RPMI8226 (cell line): ENCODE data around the gene GULP1.
"Not testable (repeated sequence)": the region's sequence is repeated elsewhere in the genome, so short reads cannot be mapped to it uniquely, and the experiment has no call there.

Experiments used
- DNase-seq: peaks from one replicate; pipeline ENCODE4 v3.0.0-alpha.2; 2015

Gene GULP1

DNA sequence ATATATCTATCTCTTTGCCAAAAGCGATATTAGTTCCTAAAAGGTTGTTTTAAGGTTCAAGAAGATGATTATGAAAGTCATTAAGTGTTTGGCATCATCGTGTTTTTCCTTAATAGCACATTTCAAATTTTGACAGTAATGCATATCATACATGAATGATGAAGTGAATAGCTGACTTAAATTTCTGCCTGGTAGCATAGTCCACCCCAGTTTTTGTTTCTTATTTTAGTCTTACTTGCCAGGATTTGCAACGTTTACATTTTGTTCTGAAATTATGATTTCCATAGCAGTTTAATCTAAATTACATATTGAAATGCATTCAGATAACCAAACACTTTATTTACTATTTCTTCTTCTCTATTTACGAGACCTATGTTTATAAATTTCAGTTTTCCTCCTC is 201.1 kb downstream of the GULP1 start:
- no peak for DNase-seq

DNA sequence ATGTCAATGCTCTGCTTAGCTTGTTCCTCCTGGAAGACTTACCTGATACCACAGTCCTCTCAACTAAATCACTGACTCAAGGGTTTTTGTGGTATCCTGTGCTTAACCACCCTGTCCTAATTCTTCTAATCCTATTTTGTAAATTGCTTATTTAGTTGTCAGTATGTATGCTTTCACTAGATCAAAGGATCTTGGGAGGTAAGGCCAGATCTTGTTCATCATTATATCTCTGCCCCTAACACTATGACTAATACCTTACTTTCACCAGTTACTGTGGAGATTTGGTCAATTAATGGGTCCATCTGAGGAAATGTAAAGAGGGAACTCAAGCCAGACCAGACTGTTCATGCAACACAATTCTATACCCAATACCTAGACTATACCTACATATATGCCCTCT is 203.2 kb downstream of the GULP1 start:
- DNase-seq, result no peak

DNA sequence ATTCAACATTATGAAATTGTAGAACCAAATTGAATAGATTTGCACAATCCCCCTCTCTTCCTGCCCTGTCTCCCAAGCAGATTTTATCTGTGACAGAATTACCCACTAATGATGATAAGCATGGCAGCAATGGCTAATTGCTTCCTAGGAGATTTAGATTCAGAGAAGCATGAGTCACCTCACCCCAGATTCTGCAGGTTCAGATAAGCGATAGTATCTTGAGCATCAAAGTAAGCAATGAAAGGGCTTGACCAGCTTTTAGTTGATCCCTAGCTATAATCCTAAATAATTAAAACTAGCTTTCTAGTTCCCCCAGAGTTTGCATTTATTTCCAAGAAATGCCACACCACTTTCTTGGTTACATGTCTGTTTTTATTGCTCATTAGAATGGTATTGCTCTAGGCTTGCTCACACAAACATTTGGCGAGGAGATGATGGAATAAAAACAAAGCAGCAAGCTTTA is 204.3 kb downstream of the GULP1 start:
- DNase-seq, result no peak

DNA sequence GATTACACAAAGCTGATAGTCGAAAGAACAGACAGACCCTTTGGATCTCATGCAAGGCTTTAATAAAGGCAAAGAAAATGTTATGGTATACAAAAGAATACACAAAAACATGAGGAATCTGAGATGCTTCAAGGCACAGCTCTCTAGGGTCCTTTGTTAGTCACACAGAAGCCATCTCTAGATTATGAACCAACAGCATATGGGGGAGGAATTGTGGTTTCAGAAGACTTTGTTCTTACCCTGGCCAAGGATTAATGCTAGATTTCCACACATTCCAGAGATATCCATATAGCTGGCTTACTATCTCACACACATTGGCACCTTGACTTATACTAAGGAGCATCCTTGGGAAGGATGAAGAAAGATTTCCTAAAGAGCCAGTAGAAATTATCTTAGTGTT is 206.1 kb downstream of the GULP1 start:
- no peak for DNase-seq

DNA sequence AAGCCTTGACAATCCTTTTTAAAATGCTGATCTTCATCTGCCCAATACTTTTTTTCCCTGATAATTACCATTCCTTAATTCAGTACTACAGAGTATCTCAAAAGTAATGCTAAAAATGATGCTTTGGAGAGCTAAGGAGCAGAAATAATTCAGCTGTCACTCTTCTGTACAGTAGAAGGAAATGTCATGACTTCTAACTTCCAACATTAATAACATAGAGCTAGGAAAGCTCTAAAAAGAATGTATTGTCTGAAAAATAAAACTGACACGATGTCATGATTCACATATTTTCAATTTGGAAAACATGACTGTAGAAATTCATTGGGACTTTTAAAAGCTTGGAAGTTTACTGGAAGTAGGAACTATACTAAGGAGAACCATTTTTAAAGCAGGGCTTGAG is 212.3 kb downstream of the GULP1 start:
- no peak for DNase-seq

DNA sequence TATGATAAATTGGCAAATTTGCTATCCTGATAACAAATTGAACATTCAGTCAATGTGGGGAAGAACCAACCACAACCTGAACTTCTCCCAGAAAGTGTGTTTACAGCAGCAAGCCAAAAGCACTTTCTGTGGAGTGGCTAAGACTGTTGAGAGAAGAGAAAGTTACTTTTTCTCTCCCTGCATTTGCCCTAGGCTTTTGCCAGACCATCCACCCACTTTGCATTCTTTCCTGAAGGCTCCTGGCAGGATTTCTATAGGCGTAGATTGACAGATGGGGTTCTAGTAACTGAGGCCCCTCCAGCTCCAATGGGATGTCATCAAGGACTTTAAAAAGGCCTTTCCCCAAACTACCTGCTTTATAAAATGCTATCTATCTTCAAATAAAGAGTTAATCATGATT is 215.2 kb downstream of the GULP1 start:
- no peak for DNase-seq

DNA sequence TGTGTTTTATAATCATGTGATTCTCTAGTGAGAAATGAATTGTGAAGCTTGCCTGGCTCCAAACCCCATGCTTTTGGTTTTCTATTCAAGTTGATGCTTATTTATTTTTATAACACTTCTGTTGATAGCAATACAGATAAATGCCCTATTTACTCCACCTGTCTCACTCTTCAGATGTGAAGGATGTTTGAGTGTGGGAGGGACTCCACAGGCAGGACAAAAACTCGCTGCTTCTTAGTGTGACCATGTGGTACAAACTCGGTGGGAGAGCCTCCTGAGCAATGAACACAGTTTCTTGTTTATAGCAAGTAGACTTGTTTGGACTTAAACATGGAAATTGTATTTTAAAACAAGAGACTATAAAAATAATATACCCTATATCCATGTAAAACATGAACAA is 219.7 kb downstream of the GULP1 start:
- DNase-seq, result no peak

DNA sequence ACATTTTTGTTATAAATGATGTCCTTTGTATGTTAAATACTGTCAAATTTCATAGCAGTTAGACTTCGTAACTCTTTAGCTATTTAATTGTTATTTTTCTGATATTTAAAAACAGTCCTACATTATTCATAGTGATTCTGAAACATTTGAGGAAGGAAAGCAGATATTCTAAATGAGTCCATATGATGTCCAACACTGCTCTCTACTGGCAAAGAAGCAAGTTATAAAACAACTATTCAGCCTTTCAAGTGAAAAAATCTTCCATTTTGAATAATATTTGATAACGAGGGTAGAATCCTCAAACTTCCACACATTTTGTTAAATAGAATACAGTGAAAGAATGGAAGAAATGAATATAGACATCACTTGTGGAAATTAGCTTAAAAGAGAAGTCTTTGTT is 220.8 kb downstream of the GULP1 start:
- DNase-seq, result peak; percentile 57

DNA sequence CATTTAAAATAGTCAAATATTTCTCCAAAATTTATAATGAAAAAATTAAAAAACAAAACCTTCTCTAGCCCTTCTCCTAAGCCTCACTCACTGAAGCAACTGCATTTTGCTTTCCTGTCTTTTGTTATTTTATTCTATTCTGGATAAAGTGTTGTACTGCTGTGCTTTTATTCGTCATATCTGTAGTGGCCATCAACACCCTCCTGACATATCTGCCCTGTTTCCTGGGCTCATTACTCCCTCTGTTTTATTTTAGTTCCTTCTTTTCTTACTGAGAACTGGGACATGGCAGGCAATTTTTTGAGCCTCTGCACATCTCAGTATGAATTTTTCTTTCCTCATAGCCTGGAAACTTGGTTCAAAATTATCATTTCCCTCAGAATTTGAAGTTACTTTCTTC is 224.2 kb downstream of the GULP1 start:
- no peak for DNase-seq

DNA sequence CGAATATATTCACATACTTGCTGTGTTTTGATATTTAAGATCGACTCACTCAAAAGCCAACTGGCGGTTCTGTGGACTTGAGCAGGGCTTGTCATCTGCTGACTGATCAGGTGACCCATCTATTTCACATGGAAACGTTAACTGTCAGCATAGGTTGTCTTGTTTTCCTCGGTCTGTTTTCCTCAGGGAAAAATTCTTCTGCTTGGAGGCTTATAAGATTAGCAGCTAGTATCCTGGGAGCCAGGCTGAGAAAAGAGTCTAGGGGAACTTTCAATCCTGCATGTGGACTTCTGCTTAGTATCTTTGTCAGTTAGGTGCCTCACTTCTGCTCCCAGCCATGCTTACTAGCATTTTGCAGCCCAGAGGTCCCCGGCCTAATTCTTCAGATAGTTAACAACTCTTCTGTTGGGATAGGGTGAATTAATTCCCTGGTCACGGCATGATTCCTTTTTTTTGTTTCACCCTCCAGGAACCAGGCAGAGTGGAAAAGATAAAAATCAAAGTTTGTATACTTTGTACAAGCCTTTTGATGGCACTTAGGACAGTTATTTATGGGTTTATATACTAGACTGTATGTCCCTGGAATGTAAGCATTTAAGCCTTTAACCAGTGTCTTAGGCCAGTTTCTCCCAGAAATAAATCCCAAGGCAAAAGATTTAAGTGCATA is 226.0 kb downstream of the GULP1 start:
- no peak for DNase-seq

DNA sequence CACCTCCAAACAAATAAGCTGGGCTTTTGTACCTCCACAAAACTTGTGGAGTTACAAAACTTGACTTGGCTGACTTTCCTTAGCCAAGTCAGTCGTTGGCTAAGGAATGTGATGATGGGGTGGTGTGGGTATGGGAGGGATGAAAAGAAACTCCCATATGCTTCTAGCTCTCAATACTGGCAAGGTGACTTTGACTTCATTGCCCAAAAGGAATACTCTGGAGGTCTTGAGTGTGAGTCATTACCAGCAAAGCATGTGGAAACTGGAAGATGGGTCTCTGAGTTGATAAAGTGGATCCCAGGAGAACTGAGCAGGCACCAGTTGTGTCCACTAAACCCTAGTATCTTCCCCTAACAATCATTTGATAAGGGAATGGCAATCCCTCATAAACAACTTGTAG is 226.7 kb downstream of the GULP1 start:
- no peak for DNase-seq

DNA sequence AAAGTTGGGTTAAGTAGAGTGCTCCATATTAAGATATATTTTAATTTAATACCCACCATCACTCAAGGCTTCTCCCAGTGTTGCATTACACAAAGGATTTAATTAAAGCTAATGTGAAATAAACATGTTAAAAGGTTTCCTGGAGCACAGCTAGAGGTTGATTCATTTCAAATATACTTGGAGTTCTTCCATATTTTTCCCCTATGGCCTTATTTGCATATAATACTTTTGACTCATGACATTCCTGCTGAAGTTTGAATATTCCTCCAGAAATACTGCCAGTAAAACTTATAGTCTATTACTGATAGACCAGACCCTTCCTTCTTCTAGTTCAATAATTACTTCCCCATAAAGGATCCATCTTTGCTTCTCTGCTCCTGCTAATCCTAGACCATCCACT is 227.5 kb downstream of the GULP1 start:
- no peak for DNase-seq

DNA sequence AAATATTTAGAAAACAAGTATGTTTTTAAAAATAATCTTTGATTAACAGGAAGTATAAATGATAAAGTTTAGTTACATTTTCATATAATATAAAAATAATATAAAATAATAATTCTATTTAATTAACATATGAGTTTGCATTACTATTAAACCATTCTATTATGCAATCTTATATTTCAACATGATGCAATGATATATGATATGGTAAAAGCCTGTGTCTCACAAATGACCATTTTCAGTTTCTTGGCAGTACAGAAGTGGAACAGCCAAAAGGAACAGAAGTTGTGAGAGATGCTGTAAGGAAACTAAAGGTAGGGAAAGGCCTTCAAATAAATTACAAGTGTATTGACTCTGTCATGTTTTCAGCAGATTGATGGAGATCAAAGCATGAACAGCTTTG is 230.8 kb downstream of the GULP1 start:
- no peak for DNase-seq

DNA sequence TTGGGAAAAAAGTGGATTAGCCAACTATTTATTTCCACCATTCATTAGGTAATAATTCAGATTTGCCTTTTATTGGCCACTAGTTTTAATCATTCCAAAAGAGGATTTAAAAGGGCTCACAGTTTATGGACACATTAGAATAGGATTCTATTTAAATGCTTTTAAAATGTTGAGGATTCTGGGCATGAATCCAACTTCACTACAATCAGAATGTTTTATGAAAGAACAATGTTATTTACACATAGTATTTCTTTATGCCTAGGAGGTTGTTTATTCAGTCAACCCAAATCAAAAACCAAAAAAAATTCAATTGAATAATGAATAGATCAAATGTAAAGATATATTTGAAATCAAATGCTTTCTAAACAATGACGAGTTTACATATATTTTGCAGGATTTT is 232.2 kb downstream of the GULP1 start:
- DNase-seq, result no peak

DNA sequence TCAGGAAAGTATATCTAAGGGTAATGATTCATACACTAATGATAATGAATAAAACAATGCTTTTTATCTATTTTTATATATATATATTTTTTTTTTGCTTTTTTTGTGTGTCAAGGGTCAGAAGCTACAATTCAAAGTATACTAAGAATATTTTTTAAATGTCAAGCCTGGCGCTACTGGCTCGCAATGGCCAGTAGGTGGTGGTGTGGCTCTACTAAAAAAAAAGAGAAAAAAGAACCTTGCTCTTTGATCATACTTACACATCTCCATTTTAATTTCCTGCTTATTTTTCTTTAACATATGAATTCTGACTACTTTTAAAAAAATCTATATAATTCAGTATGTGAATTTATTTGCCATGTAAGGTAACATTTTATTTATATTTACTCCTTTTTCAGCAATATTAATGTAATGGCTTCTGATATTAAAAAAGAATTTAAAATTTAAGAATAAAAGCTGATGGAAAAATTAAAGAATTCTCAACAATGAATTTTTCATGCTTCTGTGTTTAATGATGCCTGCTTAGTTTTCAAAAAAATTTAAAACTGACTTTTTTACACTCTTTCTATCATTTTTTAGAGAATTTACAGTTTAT is 232.9 kb downstream of the GULP1 start:
- peak; percentile 53 for DNase-seq

DNA sequence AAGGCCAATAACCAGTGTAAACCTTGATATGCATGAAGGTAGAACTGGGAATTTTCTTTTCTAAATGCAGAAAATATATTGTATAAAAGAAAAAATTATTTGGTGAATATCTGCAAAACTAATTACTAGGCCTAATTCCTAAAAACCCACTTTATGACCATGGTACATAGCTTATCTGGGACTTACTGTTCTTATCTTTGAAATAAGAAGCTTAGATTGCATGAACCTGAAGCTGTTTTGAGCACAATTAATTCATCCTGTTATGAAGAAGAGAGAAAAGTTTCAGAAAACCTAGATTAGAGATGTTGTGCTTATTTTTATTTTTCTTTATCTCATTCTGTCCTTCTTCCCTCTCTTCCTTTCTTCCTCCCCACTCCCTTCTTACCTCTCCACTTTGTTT is 235.0 kb downstream of the GULP1 start:
- DNase-seq, result no peak

DNA sequence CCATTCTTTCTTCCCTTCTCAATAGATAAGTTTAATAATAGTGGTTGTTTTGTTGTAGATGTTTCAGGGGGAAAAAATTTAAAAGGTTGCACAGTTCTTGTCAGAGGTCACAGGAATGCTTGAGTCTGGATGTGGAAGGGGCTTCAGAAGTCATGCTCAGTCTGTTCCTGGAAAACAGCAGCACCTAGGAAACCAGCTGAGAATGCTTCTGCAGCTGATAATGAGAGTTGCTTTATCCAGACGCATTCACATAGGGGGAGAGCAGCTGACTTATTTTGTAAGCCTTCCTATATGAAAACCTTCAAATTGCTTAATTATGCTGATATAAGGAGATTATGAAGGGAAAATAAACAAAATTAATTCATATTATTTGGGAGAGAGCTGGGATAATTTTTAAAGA is 235.5 kb downstream of the GULP1 start:
- no peak for DNase-seq

DNA sequence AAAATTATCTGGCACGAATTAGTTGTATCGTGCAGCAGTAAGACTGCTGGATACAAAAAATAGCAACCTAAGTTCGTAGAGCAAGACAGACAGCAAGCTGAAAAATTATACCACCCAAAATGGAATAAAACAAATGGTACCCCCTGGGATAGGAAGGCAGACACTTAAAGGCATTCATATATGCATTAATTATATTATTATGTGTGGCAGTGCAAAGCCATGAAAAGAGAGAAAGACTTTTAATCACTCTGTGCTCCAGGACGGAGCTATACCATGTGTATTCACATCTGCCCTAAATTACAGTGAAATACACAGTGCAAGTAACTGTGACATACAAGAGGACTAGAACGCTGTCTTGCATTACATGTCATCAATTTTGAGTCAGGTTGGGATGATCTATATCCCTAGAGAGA is 235.9 kb downstream of the GULP1 start:
- DNase-seq, result no peak

DNA sequence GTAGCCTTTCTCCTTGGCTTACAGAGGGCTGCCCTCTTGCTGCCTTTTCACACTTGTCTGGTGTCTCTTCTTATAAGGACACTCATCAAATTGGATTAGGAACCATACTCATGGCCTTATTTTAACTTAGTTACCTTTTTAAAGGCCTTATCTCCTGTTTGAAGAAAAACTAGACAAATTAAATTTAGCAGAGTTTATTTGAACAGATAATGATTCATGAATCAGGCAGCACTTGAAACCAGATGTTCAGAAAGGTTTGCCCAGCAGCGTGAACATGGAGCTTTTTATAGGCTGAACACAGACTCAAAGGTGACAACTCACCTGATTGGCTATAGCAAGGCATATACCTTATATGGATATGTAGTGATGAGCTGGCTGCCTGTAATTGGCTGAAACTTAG is 238.0 kb downstream of the GULP1 start:
- no peak for DNase-seq

DNA sequence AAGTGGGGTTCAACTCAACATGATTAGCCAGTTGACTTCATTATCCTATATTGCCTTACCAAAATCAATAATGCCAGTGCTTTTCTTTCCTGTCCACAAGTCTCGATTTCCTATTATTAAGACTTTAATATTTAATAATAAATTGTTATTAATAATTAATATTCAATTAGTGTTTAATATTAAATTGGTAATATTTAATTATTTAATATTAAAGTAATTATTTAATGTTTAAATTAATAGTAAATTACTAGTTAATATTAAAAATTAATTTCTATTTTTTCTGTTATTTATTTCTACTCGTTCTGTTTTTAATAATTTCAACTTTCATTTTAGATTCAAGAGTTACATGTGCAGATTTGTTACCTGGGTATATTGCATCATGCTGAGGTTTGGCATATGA is 243.2 kb downstream of the GULP1 start:
- no peak for DNase-seq

DNA sequence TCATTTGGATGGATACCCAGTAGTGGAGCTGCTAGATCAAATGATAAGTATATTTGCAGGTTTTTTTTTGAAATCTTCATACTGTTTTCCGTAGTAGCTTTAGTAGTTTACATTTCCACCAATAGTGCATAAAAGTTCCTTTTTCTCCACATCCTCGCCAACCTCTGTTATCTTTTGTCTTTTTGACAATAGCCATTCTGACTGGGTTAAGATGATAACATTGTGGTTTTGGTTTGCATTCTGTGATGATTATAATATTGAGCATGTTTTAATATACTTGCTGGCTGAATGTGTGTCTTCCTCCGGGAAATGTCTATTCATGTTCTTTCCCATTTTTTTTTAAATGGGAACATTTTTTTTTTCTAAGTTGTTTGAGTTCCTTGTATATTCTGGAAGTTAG is 260.0 kb downstream of the GULP1 start:
- DNase-seq, result no peak

DNA sequence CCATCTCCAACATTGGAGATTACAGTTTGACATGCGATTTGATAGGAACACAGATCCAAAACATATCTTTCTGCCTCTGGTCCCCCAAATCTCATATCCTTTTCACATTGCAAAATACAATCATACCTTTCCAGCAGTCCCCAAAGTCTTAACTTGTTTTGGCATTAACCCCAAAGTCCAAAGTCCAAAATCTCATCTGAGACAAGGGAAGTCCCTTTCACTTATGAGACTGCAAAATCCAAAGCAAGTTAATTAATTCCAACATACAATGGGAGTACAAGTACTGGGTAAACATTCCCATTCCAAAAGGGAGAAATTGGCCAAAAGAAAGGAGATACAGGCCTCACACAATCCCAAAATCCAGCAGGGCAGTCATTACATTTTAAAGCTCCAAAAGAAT is 265.4 kb downstream of the GULP1 start:
- no peak for DNase-seq

DNA sequence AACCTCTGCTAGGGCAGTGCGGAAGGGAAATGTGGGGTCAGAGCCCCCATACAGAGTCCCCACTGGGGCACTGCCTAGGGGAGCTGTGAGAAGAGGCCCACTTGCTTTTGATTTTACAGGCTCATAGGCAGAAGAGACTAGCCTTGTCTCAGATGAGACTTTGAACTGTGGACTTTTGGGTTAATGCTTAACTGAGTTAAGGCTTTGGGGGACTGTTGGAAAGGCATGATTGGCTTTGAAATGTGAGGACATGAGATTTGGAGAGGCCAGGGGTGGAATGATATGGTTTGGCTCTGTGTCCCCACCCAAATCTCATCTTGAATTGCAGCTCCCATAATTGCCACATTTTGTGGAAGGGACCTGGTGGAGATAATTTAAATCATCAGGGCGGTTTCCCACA is 267.8 kb downstream of the GULP1 start:
- not testable (repeated sequence) for DNase-seq

DNA sequence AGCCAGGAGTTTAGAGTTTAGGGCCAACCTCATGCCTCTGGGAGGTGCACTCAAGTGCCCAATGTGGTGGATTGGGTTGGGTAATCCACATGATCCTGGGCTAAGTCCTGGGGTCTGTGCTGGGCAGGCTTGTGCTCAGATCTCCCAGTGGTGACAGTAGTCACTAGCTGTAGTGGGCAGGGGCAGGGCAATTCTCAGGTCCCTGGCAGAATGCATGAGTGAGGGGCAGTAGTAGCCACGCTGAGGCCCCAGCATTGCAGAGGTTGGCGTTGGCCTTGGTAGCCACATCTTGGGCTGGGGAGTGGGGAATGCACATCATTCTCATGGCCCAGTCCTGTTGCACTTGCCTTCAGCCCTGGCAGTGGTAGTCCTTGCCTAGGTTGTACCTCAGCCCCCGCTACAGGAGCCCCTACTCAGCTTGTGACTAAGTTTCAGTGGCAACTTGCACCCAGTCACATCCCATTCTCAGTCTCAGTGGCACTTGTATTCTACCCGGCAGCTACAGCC is 269.9 kb downstream of the GULP1 start:
- no peak for DNase-seq
